GOT3 (cell line): ENCODE results near the gene SLC16A13.
"Not testable (repeated sequence)": the region's sequence is repeated elsewhere in the genome, so short reads cannot be mapped to it uniquely, and the experiment has no call there.

ENCODE experiments used
- DNase-seq: peaks from one replicate; lab custom pipeline; 2025; ENCODE audit warnings: mixed read lengths; lab: John Stamatoyannopoulos, UW

Gene SLC16A13

GRCh38 chr17:7029659-7030058 lies 6.2 kb upstream of the SLC16A13 start:
- DNase-seq: no peak

GRCh38 chr17:7034955-7035590 lies 742 bp upstream of the SLC16A13 start:
- DNase-seq: no peak

- DNase-seq: no peak
Measured at GRCh38 chr17:7038025-7038862, 2.4 kb downstream of the SLC16A13 start.

- DNase-seq: no peak
Measured at GRCh38 chr17:7039832-7040231, 4.0 kb downstream of the SLC16A13 start.

- DNase-seq: no peak
Measured at GRCh38 chr17:7041607-7042500, 6.0 kb downstream of the SLC16A13 start.

GRCh38 chr17:7042501-7043181 lies 6.8 kb downstream of the SLC16A13 start:
- no peak for DNase-seq

GRCh38 chr17:7043182-7043496 lies 7.3 kb downstream of the SLC16A13 start:
- DNase-seq: no peak

GRCh38 chr17:7043497-7044198 lies 7.8 kb downstream of the SLC16A13 start, which contains the start of gene SLC16A11:
SLC16A11 (minus strand) TSS chr17:7044092; CDS start chr17:7043513, 579 bp downstream.
- DNase-seq: no peak

- DNase-seq: no peak
Measured at GRCh38 chr17:7045492-7046126, 9.8 kb downstream of the SLC16A13 start.

GRCh38 chr17:7046127-7046724 lies 10.4 kb downstream of the SLC16A13 start:
- no peak for DNase-seq

GRCh38 chr17:7046725-7047397 lies 11.0 kb downstream of the SLC16A13 start:
- DNase-seq: not testable (repeated sequence)

GRCh38 chr17:7047566-7047965 lies 11.8 kb downstream of the SLC16A13 start:
- DNase-seq: no peak

GRCh38 chr17:7048968-7049367 lies 13.2 kb downstream of the SLC16A13 start:
- DNase-seq: no peak

- not testable (repeated sequence) for DNase-seq
Measured at GRCh38 chr17:7050583-7050982, 14.8 kb downstream of the SLC16A13 start.

- DNase-seq: no peak
Measured at GRCh38 chr17:7056386-7056785, 20.6 kb downstream of the SLC16A13 start.

GRCh38 chr17:7058831-7059447 lies 23.1 kb downstream of the SLC16A13 start:
- DNase-seq: no peak

GRCh38 chr17:7060165-7060891 lies 24.5 kb downstream of the SLC16A13 start:
- peak; percentile 20 for DNase-seq

GRCh38 chr17:7063518-7064094 lies 27.8 kb downstream of the SLC16A13 start:
- no peak for DNase-seq
